ENCODE data around the gene MYO1E. TPM values are rescaled to one million over a fixed set of nuclear protein-coding genes. Genes with fewer than 3 reads are reported as not detected.

MYO1E gene
- total and polyA plus RNA-seq, 2 of the 4 experiments (the other 2 are of a cell fraction): 13.4 to 37.3 TPM

- peak overlapping the region; percentile 54; the same call in 1 of the 2 replicates for H3K14ac ChIP-seq (replicated peaks; ENCODE audit: low read depth, low read length)
- H3K36me3 ChIP-seq (ENCODE audit: control insufficient read depth, insufficient read depth, low read length): no peaks in the 10 kb centered on the region; the same call in 1 of the 2 replicates
- peak overlapping the region; percentile 51; the same call in 1 of the 2 replicates for H3K27ac ChIP-seq (ENCODE audit: insufficient read depth, low read length)
- no peak overlapping the region for H4K5ac ChIP-seq (ENCODE audit: low read depth, low read length)
- no peaks in the 10 kb centered on the region for H3K9me3 ChIP-seq (ENCODE audit: control insufficient read depth, insufficient read depth, low read length)
- peak overlapping the region; percentile 55; the same call in 1 of the 2 replicates for H2AK5ac ChIP-seq (ENCODE audit: low read depth, low read length)
- H3K56ac ChIP-seq (ENCODE audit: extremely low read depth, insufficient read depth, low read length): no peak overlapping the region
- H3K4me3 ChIP-seq (ENCODE audit: insufficient read depth, low read depth, low read length): no peak overlapping the region
- peaks cover 14% of the 10 kb centered on the region for H3K4me1 ChIP-seq (ENCODE audit: control insufficient read depth, insufficient read depth, low read length)
- ChIA-PET POLR2A (ENCODE audit: unreplicated experiment) (interaction anchor here (0.5 kb wide), 1 partner anchor 264 kb away, joined by 3 read pairs; no protein-coding TSS in a partner anchor), CTCF (no interaction called here)
- peak overlapping the region; percentile 72; the same call in 1 of the 2 replicates for H3K23ac ChIP-seq (ENCODE audit: low read depth, low read length)
- no peak overlapping the region; the same call in 1 of the 2 replicates for H3K9ac ChIP-seq (ENCODE audit: low read depth, low read length)
- peak overlapping the region; percentile 43 for H4K91ac ChIP-seq (ENCODE audit: insufficient read depth, low read depth, low read length)
- peak overlapping the region; percentile 79; the same call in 2 of the 3 replicates for H2BK15ac ChIP-seq (ENCODE audit: low read depth, low read length)
- H2AK9ac ChIP-seq (replicated peaks; ENCODE audit: low read depth, low read length, poor library complexity): no peak overlapping the region
- peak; percentile 86 for DNase-seq
- H2AFZ ChIP-seq (replicated peaks; ENCODE audit: low read length, poor library complexity): no peak overlapping the region
- peaks cover 22% of the 10 kb centered on the region; the same call in 1 of the 2 replicates for H4K20me1 ChIP-seq (ENCODE audit: insufficient read depth, low read length)
- no TSS peak for BruUV-seq (replicated peaks)
- peak; percentile 89 for ATAC-seq (ENCODE audit: low read depth)
- H2BK20ac ChIP-seq (ENCODE audit: low read depth, low read length): peak overlapping the region; percentile 79
- peaks cover 14% of the 10 kb centered on the region for H3K9me1 ChIP-seq (ENCODE audit: insufficient read depth, low read length)
- 70% methylated on average over 2 of the region's 6 CpGs; no CpG with 5 or more reads in 1 of the 2 experiments for WGBS, 2 experiments (ENCODE audit: extremely low coverage in 2 of 2, insufficient read length in 1 of 2)
- H3K4me2 ChIP-seq (ENCODE audit: low read depth, low read length): peak overlapping the region; percentile 67; the same call in 1 of the 2 replicates
- in situ Hi-C loops (cut with MboI; ENCODE audit: low sequenced_read_pairs): no loop called here
- peak overlapping the region; percentile 69 for H2BK5ac ChIP-seq (ENCODE audit: low read depth, low read length, poor library complexity, severe bottlenecking)
- H3K18ac ChIP-seq (ENCODE audit: low read depth, low read length): peak overlapping the region; percentile 72; the same call in 1 of the 2 replicates
- dilution Hi-C loops (cut with HindIII; ENCODE audit: low sequenced_read_pairs, unreplicated experiment): no loop called here
- peak overlapping the region; percentile 78 for H2BK120ac ChIP-seq (ENCODE audit: low read depth, low read length)
- peaks cover 64 to 75% of the 10 kb centered on the region in 2 experiments for H3K79me1 ChIP-seq (ENCODE audit: low read depth in 1 of 2, low read length in 2 of 2)
- intact Hi-C loops (cut with micrococcal nuclease): no loop called here
- H3K4ac ChIP-seq (ENCODE audit: low read depth, low read length): peak overlapping the region; percentile 59; the same call in 1 of the 2 replicates
- no peaks in the 10 kb centered on the region for H3K27me3 ChIP-seq (ENCODE audit: control insufficient read depth, insufficient read depth, low read length)
- H4K8ac ChIP-seq (ENCODE audit: low read depth in 2 of 2, low read length in 2 of 2): peak overlapping the region in 1 of 2 experiments; percentile 61; a peak in 2 of 4 replicates
- TF ChIP-seq BHLHE40 (IDR thresholded peaks at IDR 0.05; ENCODE audit: low read depth, low read length): no peak
- no peak for TF ChIP-seq CTCF (conservative IDR thresholded peaks at IDR 0.05; ENCODE audit: low read depth, low read length)
- TF ChIP-seq RAD21 (IDR thresholded peaks at IDR 0.05; ENCODE audit: low read length): no peak
- TF ChIP-seq FOS (IDR thresholded peaks at IDR 0.05; ENCODE audit: low read depth, low read length): no peak
- TF ChIP-seq CEBPB (IDR thresholded peaks at IDR 0.05; ENCODE audit: low read depth, low read length): no peak
- TF ChIP-seq RCOR1 (IDR thresholded peaks at IDR 0.05; ENCODE audit: insufficient replicate concordance, low read length): no peak
- no peak for TF ChIP-seq POLR2A (IDR thresholded peaks at IDR 0.05; ENCODE audit: low read depth, low read length)
- no peak for TF ChIP-seq NFE2L2 (IDR thresholded peaks at IDR 0.05; ENCODE audit: low read depth, low read length)
- TF ChIP-seq RFX5 (IDR thresholded peaks at IDR 0.05; ENCODE audit: low read depth, low read length): no peak
- TF ChIP-seq ELK1 (IDR thresholded peaks at IDR 0.05; ENCODE audit: borderline replicate concordance, low read depth, low read length): no peak
- TF ChIP-seq MXI1 (IDR thresholded peaks at IDR 0.05; ENCODE audit: borderline replicate concordance, low read depth, low read length): no peak
- TF ChIP-seq MAZ (IDR thresholded peaks at IDR 0.05; ENCODE audit: borderline replicate concordance, low read depth, low read length): no peak
- TF ChIP-seq USF2 (IDR thresholded peaks at IDR 0.05; ENCODE audit: low read depth, low read length): no peak
- TF ChIP-seq CHD1 (IDR thresholded peaks at IDR 0.05; ENCODE audit: low read depth, low read length): no peak
These were observed 42.9 kb downstream of the MYO1E start for GRCh38 chr15:59329570-59330350.

Data from IMR-90 (cell line).